HG03066 (cell line): ENCODE measurements around the gene ADGRL1.
"Not testable (repeated sequence)": the region's sequence is repeated elsewhere in the genome, so short reads cannot be mapped to it uniquely, and the experiment has no call there.

Experiments
- ATAC-seq: cut with Tn5 transposase; IDR thresholded peaks from one replicate; pipeline ENCODE4 v1.9.1; 2021; ENCODE audit warnings: low read depth; ENCODE audit not compliant: unreplicated experiment

ADGRL1 gene

DNA sequence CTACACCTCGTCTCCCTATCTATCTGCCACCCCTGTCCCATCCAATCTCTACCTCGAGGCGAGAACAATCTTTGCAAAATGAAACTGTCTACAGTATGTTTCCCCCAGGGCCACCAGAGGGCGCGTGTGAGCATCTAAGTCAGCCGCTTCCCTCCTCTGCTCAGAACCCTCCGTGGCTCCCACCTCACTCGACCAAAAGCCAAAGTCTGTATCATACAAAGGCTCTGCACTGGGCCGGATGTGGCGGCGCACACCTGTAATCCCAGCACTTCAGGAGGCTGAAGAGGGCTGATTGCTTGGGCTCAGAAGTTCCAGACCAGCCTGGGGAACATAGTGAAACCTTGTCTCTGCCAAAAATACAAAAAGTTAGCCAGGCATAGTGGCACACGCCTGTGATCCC is 9.9 kb downstream of the ADGRL1 start:
- ATAC-seq = not testable (repeated sequence)

- not testable (repeated sequence) for ATAC-seq
These were observed 10.8 kb downstream of the ADGRL1 start for GRCh38 chr19:14195216-14195615.

- ATAC-seq = no peak
These were observed 16.6 kb downstream of the ADGRL1 start for GRCh38 chr19:14189415-14189814.

DNA sequence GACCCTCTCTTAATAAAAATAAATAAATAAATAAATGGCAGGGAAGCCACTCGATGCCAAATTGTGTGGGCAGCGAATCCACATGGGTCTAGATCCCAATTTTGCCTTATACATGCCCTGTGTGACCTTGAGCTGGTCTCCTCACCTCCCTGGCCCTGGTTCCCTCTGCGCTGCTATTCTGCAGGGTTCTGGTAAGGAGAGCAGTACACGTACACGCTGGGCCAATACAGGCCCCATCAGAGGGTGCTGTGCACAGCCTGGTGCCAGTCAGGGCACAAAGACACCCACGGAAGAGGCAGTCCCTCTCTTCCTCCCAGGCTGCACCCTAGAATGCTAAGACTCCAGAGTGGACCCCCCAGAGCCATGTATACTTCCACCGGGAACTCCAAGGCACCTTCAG is 17.9 kb downstream of the ADGRL1 start:
- not testable (repeated sequence) for ATAC-seq

GRCh38 chr19:14187561-14187960 is 18.4 kb downstream of the ADGRL1 start:
- ATAC-seq = no peak

GRCh38 chr19:14186684-14187083 is 19.3 kb downstream of the ADGRL1 start:
- ATAC-seq = not testable (repeated sequence)

GRCh38 chr19:14185691-14186090 is 20.3 kb downstream of the ADGRL1 start:
- not testable (repeated sequence) for ATAC-seq

GRCh38 chr19:14185158-14185557 is 20.8 kb downstream of the ADGRL1 start:
- no peak for ATAC-seq

DNA sequence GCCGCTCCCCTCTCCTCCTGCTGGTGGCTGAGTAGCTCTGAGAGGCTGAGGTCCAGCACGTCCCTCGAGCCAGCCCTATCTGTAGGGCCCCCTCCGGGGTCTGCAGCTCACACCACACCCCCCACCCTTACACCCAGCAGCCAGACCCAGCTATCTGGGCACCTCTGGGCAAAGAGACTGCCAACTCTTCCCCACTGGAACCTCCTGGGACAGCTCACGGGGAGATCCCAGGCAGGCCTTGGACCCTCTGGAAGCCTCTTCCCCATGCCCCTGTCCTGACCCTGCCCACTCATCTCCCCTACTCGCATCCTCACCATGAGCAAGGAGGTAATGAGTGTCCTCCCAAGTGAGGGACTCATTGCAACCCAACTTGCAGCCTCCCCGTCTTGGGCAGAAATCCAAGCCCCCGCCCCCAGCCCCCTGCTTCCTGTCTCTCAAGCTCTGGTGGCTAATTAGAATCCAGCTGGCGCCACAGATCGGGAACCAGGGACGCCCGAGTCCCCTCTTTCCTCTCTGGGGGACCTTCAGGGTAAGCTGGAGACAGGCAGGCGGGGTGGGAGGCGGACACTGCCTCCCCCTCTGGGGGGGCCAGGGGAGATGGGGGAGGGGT is 22.1 kb downstream of the ADGRL1 start:
- no peak for ATAC-seq

GRCh38 chr19:14182476-14182875 is 23.5 kb downstream of the ADGRL1 start:
- ATAC-seq = no peak

GRCh38 chr19:14181906-14182305 is 24.1 kb downstream of the ADGRL1 start:
- no peak for ATAC-seq

DNA sequence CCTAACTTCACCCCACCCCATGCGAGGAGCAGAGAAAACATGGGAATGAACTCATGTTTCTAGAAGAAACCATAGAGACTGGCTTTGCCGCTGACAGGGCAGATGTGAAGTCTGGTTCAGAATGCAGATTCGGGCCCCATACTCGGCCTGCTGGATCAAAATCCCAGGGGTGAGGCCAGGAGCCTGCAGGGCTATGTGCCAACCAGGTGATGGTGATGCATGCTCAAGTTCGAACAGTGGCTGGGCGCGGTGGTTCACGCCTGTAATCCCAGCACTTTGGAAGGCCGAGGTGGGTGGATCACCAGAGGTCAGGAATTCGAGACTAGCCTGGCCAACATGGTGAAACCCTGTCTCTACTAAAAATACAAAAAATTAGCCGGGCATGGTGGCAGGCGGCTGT is 24.8 kb downstream of the ADGRL1 start:
- ATAC-seq = not testable (repeated sequence)

DNA sequence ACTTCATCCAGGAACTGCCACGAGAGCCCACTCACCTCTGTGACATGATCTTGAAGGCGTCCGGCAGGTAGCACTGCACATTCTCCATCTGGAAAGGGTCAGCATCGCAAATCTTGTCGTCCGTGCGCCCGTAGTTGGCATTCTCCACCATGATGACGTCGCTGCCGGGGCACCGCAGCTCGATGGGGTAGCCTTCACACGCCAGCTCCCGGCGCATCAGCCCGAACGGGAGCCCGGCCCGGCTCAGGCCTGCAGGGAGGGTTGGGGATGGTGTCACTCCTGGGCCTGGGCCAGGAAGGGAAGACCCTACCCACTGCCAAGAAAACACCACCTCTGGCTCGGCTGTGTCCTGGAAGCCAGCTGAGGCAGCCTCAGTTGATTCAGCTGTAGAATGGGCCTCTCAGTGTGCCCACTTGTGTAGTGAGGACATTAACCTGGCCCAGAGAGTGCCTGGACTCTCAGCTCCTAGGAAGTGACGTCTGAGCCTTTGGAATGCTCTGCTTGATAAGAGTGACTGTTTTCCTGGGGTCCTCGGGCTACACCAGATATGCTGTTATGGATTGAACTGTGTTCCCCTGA is 28.4 kb downstream of the ADGRL1 start:
- ATAC-seq = no peak

DNA sequence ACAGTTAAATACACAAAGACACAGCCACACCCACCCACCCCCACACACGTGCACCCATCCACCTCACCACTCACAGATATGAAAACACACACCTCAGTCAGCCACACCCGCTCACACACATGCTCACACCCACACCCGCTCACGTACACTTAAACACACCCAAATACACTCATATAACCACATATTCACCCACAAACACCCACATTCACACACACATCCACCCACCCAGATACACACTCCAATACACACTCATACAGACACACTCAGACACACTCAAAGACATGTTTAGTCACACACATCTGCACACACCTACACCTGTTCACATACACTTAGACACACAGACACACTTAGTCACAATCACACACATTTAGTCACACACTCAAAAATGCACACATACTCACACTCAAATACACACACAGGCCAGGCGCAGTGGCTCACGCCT is 30.6 kb downstream of the ADGRL1 start:
- ATAC-seq = no peak

DNA sequence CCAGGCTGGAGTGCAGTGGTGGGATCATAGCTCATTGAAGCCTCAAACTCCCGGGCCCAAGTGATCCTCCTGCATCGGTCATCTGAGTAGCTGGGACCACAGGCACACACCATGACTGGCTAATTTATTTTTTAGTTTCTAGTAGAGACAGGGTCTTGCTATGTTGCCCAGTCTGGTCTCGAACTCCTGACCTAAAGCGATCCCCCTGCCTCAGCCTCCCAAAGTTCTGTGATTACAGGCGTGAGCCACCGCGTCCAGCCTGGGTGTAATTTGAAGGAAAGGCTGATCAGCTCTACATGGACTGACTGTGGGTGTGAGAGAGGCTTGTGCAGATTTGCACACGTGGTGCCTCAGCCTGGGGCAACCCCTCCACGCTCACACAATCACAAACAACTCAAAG is 31.1 kb downstream of the ADGRL1 start:
- no peak for ATAC-seq

GRCh38 chr19:14168993-14169392 is 37.0 kb downstream of the ADGRL1 start:
- no peak for ATAC-seq

GRCh38 chr19:14168259-14168972 is 37.6 kb downstream of the ADGRL1 start:
- no peak for ATAC-seq

DNA sequence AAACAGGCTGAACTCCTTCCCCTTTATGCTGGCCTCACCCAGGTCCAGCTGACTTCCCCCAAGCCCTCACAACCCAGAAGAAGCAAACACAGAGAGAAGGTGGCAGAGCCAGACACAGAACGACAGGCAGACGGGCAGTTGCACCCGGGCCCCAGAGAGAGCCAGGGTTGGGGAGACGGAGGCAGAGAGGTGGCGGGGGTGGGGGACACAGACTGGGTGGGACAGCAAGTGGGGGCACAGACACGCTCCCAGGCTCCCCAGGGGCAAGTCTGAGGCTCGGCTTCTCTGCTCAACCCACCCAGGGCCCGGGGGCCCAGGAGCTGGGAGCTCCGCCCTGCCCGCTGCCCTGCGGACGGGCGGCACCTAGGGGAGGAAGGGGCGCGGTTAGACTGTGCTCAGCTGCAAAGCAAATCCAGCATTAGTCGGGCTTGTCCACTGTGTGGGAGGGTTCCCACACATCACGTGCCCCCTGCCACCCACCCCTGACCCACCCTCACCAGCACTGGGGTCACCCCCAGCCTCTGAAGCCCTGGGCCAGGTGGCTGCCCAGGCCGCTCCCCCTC is 38.3 kb downstream of the ADGRL1 start:
- ATAC-seq = no peak

DNA sequence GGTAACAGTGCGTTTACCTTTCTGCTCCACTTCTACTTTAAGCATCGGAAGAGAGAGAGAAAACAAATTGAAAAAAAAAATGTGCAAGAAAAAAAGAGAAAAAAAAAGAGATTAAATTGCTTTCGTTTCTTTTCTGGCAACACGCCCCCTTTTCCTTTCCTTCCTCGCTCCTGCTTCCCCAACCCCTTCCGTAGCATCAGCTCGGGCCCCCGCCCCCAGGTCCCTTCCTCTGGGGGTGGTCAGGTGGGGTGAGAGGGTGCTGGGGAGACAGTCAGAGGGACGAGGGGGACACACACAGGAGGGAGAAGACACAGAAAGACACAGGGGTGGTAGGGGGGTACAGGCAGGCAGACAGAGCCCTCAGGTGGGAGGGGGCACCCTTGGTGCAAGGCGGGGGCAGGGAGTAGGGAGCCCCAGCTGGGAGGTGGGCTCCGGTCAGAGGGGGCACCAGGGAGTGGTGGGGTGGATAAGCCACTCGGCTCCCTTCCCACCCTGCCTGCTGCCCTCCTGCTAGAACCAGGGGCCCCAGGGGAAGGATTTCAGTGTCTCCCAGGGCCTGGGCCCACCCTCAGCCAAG is 38.9 kb downstream of the ADGRL1 start:
- no peak for ATAC-seq

GRCh38 chr19:14165990-14166830 is 39.8 kb downstream of the ADGRL1 start:
- no peak for ATAC-seq
